ENCODE results near the gene FAM169A. TPM values are rescaled to one million over a fixed set of nuclear protein-coding genes. Genes with fewer than 3 reads are reported as not detected.
"Not testable (repeated sequence)": the region's sequence is repeated elsewhere in the genome, so short reads cannot be mapped to it uniquely, and the experiment has no call there.

FAM169A gene
- total RNA-seq, 1 donor from 2014 or later: 4.6 TPM

- no peak for DNase-seq
Observed at GRCh38 chr5:74866596-74867162, 492 bp upstream of the FAM169A start.

- no peak for DNase-seq
Observed at GRCh38 chr5:74865256-74865803, 857 bp downstream of the FAM169A start.

GRCh38 chr5:74864823-74865222, 1.4 kb downstream of the FAM169A start:
- no peak for DNase-seq

GRCh38 chr5:74863726-74864125, 2.5 kb downstream of the FAM169A start:
- no peak for DNase-seq

- DNase-seq: no peak
Observed at GRCh38 chr5:74862221-74862620, 4.0 kb downstream of the FAM169A start.

- not testable (repeated sequence) for DNase-seq
Observed at GRCh38 chr5:74856975-74857374, 9.2 kb downstream of the FAM169A start.

GRCh38 chr5:74853256-74853655, 12.9 kb downstream of the FAM169A start:
- DNase-seq: no peak

GRCh38 chr5:74851684-74852353, 14.4 kb downstream of the FAM169A start:
- no peak for DNase-seq

- no peak for DNase-seq
Observed at GRCh38 chr5:74850789-74851425, 15.3 kb downstream of the FAM169A start.

- DNase-seq: no peak
Observed at GRCh38 chr5:74850030-74850429, 16.2 kb downstream of the FAM169A start.

- DNase-seq: no peak
Observed at GRCh38 chr5:74848553-74849025, 17.6 kb downstream of the FAM169A start.

GRCh38 chr5:74839229-74839628, 27.0 kb downstream of the FAM169A start:
- no peak for DNase-seq

GRCh38 chr5:74838262-74838661, 27.9 kb downstream of the FAM169A start:
- DNase-seq: no peak

- DNase-seq: no peak
Observed at GRCh38 chr5:74837115-74837514, 29.1 kb downstream of the FAM169A start.

GRCh38 chr5:74833537-74834266, 32.5 kb downstream of the FAM169A start:
- DNase-seq: no peak

GRCh38 chr5:74829413-74829812, 36.8 kb downstream of the FAM169A start:
- DNase-seq: no peak

- DNase-seq: no peak
Observed at GRCh38 chr5:74822288-74822687, 43.9 kb downstream of the FAM169A start.

GRCh38 chr5:74816875-74817274, 49.3 kb downstream of the FAM169A start:
- DNase-seq: no peak

GRCh38 chr5:74810915-74811314, 55.3 kb downstream of the FAM169A start:
- DNase-seq: no peak

GRCh38 chr5:74801941-74802340, 64.2 kb downstream of the FAM169A start:
- DNase-seq: no peak

- no peak for DNase-seq
Observed at GRCh38 chr5:74801197-74801596, 65.0 kb downstream of the FAM169A start.
